Left colon (tissue), 2 donors: Measurements from ENCODE around the gene SAMD8. TPM values are rescaled to one million over a fixed set of nuclear protein-coding genes. Genes with fewer than 3 reads are reported as not detected.

ENCODE experiments used
- ATAC-seq: fragments of 200-7000 bp; cut with Tn5 transposase; one replicate; pipeline ENCODE4 v1.9.1; 2020; ENCODE audit warnings: mild to moderate bottlenecking, moderate library complexity
- DNase-seq, 2 donors: peaks; one replicate each; pipeline ENCODE4 v3.0.0-alpha.2; 2020
- intact Hi-C, 2 donors: fragments of 100-400 bp; cut with DNase I in 1 of 2; cut with micrococcal nuclease in 1 of 2; formaldehyde crosslinking; loops; one replicate each; pipeline versions ENCODE4 v1.11.2 to v1.14.0; 2022; cut with DNase I, micrococcal nuclease
- long read RNA-seq: library from polyadenylated mRNA; unstranded; transcript quantifications from one replicate; pipeline ENCODE4 v2.0.0, GENCODE V29; 2021
- total RNA-seq, 2 donors: library from RNA; stranded (reverse); fragmentation: NEBNext Ultra II Directional; extraction: Animal tissue kit (Norgen Biotek cat#: 25700); gene quantifications; one replicate each; pipeline ENCODE4 v1.2.1, GENCODE V29; 2021
- donor health status: DM: no; HTN: no; CAD: no.
- donor health status: DM: yes; HTN: yes; CAD: no.

Gene SAMD8
- 10 to 100 TPM; 12.0 to 20.3 TPM for total RNA-seq
- long read RNA-seq, partial matches to known transcripts: 2 of 10 reads
- long read RNA-seq, other reads (novel, unspliced or antisense): 5 of 10 reads

DNA sequence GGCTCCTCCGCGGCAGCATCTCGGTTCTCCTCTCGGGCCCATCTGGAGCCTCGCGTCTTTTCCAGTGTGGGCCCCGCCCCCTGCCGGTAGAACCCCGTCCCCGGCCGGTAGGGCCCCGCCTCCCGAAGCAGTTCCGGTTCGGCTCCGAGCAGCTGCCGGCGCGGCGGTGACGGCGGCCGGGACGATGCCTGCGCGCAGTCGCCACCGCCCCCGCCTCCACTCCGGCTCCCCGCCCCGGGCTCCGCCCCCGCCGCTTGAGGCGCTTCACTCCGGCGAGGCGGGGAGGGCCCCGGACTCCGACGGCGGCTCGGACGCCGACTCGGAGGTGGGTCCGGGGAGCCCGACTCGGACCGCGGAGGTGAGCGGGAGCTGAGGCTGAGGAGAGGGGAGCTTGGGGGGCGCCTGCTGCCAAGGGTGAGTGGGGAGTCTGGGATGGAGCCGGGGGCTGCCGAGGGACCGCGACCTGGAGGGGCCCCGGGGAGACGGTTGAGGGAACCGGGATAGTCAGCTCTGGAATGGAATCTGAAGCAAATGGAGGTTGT is at the start of gene SAMD8:
Gene SAMD8, plus strand, starts transcription at position 292 of the 542 bp plus-strand sequence. CDS start 38,873 bp downstream, outside the sequence.
- intact Hi-C loops: loop anchor here in 1 of 2 donors (5.0 kb wide), 1 partner anchor 126 kb away; the partner anchor contains the start of gene COMTD1

DNA sequence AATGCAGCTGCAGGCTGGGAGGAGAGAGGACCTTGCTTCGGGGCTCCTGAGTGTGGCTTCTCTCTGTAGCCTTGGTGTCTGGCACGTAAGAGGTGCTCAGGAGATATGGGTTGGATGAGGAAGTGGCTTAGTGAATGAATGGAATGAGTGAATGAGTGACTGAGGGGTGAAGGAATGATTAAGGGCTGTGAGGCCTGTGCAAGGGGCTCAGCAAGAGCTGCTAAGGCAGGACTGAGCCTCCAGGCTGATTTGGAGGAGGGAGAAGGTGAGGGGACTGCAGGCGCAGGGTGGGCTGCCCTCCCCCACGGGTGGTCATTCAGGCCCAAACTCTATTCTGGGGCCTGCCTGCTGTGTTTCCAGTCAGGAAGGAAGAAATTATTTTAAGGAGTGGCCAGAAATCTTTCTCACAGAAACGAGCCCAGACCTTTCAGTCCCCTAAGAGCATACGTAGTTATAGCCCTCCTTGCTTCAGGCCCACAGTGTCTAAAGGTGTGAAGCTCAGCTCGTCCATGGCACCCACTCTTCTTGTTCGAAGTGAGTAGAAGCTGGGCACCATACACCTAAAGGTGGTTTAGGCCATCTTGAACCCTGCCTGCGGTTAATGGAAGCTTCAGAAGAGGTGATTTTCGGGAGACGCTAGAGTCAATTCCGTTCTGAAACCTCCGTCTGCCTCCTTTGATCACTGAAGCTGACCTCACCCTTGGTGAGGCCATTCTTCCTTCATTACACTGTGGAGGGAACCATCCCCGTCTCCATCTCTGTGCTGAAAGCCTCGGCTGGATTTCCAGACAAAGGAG is 49.5 kb upstream of the SAMD8 start:
- intact Hi-C loops: no loop called here
- ATAC-seq (no peak), DNase-seq (no peak)

More for the DNA sequence above, at the start of gene SAMD8:
- ATAC-seq: peak; percentile 89
- peak; percentile 97 to 98 for DNase-seq

DNA sequence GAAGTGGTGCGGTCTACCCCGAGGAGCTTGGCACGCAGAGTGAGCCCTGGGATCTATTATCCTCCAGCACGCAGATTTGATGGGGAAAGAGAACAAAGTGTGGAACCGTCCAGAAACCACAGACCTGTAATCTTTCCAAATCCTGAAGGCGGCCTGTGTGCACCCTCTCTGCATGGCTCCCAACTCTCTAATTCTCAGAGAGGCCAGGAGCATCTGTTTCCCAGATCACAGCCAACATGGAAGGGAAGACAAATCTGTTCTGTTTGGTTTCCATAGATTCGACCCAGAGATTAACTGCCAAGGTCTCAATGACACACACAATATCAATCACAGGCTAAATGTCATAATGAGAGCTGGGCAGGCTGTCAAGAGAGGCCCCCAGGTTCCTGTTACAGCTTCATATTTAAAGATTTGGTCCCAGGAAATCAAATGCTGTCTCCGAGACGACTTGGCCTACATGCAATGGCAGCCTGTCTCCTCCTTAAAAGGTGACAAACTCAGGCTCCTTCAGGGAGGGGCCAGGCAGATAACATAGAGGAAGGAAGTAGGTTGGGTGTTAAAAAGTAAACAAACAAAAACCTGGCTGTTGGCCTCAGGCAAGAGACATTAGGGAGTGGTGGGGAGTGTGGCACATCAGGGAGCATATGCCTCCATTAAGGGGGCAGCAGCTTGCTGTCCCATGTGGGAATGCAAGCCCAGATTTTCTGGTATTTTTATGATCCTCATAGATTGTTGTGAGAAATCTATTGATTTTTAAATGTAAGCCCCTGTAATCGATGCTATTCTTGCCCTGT is 48.8 kb upstream of the SAMD8 start:
- peak; percentile 42 for ATAC-seq
- no peak for DNase-seq
- intact Hi-C loops: no loop called here

DNA sequence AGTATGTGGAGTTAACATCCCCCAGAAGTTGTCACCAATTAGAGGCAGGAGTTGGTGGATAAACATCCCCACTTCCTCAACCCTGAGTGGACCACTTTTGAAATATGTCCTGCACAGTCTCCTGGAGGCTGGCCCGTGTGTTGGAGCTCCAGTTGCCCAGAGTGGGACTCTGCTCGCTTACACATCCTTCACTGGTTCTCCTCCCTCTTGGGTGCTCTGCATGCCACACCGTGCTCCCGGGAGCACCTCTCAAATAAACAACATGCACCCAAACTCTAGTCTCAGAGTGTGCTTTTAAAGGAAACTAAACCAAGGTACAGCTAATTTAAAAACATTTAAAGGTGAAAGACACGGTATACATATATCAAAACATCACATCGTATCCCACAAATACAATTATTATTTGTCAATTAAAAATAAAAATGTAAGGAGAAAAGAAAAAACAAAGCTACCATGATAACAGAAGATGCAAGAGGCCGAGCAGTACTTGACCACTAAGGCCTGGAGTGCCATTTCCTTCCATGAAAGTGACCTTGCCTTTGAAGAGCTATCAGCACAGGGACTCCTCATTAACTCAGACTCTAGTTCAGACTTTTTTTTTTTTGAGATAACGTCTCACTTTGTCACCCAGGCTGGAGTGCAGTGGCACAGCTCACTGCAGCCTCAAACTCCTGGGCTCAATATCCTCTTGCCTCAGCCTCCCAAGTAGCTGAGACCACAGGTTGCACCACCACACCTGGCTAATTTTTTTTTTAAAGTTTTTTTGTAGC is 47.8 kb upstream of the SAMD8 start:
- DNase-seq: no peak
- ATAC-seq: no peak
- intact Hi-C loops: no loop called here

DNA sequence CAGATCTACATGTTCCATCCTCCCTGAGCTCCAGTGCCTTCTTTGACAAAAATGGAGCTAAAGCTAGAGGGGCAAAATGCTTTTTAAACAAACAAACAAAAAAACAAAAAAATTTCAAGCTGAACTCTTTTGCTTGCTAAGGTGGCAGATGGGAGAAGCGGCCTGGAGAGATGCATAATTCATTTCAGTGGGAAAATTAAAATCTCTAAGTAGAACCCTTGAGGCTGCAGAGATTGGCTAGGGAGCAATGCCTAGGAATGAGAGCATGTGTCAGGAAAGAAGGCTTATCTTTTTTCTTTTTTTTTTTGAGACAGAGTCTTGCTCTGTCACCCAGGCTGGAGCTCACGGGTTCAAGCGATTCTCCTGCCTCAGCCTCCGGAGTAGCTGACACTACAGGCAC is 46.4 kb upstream of the SAMD8 start:
- DNase-seq (no peak), ATAC-seq (no peak)
- intact Hi-C loops: no loop called here

DNA sequence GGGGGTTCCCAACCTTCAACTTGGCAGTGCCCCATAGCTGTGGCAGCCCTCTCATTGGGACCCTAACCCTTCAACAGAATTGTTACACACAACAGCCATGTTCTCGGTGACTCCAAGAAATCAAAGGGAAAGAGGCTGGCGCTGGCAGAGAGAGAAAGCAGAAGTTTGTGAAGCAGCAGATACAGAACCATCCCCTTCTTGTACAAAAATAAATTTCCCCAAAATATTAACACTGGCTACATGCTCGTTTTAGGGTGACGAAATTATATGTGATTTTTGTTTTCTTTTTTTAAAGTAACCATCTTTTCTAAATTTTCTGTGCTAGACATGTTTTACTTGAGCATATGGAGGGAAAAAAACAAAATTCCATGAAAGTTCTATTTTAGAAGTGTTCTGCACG is 45.2 kb upstream of the SAMD8 start:
- DNase-seq (no peak), ATAC-seq (no peak)
- intact Hi-C loops: no loop called here

DNA sequence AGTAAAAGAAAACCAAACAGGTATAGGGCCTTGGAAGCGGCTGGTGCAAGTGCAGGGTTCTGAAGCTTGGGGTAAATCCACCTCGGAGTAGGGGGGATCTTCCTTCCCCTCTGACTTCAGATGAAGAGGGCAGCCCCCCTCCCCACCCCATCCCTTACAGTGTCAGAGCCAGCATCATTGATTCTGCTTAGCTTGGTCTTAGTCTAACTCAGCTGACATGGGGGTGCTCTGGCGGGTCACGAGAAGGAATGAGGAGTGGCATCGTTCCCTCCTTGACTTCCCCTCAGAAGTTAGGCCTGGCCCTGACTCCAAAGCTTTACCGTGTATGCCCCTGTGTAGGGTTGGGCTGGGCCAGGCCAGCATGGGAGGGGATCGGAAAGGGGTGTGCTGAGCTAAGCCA is 44.2 kb upstream of the SAMD8 start:
- DNase-seq: no peak
- ATAC-seq: no peak
- intact Hi-C loops: no loop called here

DNA sequence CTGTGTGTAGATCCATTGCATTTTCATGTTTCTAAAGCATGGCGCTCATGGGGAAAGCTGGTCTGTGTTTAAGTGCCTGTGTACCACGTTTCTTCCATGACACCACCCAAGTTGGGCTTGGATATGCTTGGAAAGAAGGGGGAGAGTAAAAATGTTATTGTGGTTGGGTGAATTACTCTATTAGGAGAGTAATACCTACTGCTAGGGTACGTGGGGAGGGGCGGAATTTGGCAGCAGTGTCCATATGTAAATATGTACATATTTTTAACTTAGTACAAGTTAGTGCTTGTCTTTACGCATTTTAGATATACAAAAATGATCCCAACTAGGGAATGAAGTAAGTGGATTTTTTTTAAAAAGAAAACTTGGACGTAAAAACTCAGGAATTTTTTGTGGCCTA is 42.9 kb upstream of the SAMD8 start:
- no peak for ATAC-seq
- no peak for DNase-seq
- intact Hi-C loops: no loop called here

DNA sequence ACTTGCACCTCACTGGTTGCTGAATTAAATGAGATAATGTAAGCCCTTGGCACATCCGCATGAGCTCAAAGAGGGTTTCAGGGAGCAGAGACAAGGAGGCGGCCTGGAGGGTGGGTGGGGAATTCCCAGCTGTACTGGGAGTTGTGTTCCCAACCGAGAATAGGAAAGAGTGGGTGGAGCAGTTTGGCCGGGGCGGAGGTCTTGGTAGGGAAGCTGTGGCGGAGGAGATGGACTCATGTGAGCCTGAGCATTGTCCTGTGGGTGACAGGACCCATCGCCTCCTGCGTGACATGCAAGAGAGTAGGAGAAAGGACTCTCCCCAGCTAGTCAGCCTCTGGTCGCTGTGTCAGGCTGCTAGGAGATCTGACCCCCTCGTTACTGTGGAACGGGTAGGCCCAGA is 41.0 kb upstream of the SAMD8 start:
- intact Hi-C loops: no loop called here
- no peak for DNase-seq
- ATAC-seq: no peak

DNA sequence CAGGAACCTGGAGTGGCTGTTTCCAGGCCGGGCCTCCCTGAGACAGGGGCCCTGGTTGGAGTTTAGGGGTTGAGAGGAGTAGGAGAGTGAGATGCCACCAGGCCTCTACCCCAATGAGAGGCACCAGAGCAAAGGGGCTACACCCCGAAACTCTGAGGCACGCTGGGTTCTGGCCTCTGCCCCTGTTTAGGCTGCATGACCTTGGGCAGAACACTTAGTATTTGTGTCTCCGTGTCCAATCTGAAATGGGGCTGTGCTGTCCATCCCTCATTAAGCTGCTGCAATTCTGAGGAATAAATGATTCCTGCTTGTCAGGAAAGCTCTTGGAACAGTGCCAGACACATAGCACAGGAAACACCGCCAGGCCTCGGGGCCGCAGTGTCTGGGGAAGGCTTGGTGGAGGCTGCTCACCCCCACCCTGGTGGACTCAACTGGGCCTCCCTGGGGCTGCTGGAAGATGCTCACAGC is 40.5 kb upstream of the SAMD8 start:
- ATAC-seq (no peak), DNase-seq (no peak)
- intact Hi-C loops: no loop called here

DNA sequence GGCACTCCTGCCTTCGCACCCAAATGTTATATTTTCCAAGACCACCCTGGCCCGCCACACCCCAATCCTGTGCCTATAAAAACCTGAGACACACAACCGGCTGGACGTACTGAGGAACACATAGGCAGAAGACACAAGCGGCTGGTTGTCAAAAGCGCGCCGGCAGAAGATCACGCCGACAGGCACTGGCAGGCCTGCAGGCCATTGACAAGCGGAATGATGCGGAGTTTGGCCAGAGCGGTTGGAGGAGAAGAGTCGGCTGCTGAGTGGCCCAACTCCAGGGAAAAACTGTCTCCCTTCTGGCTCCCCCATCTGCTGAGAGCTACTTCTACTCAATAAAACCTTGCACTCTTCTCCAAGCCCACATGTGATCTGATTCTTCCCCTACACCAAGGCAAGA is 39.7 kb upstream of the SAMD8 start:
- ATAC-seq: no peak
- DNase-seq: no peak
- intact Hi-C loops: no loop called here

DNA sequence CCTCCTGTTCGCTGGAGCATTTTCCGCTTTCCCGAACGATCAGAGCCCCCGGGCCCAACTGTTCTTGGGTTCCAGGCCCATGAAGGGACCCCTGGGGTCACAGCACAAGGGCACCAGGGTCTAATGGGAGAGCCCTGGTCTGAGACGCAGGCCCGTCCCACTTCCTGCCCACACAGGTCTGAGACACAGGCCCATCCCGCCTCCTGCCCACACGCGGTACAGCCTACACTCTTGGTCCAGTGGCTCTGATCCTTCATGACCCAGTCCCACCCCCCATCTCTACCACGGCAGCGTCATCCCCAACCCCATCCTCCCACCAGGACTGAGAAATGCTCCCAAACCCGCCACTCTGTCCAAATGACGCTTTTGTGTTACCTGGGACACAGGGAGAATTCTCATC is 38.7 kb upstream of the SAMD8 start:
- DNase-seq (no peak), ATAC-seq (no peak)
- intact Hi-C loops: no loop called here

DNA sequence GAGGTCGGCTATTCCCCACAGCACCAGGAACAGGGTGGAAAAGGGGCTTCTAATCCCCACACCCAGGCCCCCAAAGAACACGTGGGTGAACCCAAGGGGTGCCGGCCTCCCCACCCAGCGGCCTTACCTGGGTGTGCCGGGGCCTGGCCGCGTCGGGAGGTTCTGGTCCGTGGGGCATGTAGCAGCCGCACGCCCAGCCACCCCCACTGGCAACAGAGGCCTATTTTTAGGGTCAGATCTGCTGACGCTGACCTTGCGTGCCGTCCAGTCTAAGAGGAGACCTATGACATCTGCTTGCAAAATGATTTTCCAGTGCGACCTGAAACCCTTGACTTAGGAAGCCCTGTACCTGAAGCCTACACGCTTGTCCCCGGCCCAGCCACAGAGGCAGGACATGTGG is 38.0 kb upstream of the SAMD8 start:
- no peak for ATAC-seq
- intact Hi-C loops: no loop called here
- DNase-seq: no peak

DNA sequence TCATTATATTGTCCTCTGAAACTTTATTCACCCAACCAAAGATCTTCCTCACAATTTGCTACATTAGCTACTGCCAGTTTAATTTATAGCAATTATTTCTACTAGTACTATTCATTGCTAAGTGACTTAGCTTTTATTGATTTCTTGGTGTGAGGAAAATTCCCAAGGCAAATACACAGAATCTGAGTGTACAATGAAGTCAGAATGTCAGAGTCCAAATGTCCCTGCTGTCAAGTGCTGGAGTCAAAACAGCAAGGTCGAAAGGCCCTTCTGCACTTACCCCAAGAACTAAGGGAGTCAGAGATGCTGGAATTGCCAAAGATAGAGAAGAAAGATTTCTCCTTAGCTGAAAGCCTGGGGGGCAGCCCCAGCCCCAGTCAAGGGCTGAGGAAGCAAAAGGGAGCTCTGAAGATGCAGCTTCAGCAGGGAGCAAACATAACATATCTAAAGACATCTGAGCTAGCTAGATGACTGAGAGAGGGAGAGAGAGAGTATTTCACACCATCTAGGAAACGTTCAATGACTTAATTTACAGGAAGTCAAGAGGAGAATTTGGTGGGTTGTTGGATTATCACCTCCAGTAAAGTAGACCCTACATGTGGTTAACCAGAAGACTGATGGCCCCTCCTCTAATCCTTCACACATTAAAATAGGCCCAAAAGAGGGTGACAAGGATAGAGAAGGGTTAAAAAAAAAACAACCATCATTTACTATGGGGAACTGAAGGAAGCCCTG is 36.6 kb upstream of the SAMD8 start:
- intact Hi-C loops: no loop called here
- no peak for DNase-seq
- no peak for ATAC-seq

DNA sequence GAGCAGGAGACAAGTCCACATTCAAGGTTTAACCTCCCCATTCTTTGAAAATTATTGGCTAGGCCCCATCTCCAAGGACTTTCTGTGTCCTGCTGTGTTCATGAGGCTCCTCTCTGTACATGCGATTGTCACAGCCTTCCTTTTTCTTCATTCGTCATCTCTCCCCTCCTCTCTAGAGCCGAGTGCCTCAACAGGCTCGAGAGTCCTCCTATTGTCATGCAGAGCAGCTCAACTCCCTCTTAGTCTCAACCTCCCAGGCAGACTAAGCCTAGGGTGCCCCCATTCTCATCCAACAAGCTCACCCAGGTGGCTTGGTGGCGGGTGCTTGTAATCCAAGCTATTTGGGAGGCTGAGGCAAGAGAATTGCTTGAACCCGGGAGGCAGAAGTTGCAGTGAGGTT is 35.1 kb upstream of the SAMD8 start:
- ATAC-seq: no peak
- DNase-seq: no peak
- intact Hi-C loops: no loop called here

DNA sequence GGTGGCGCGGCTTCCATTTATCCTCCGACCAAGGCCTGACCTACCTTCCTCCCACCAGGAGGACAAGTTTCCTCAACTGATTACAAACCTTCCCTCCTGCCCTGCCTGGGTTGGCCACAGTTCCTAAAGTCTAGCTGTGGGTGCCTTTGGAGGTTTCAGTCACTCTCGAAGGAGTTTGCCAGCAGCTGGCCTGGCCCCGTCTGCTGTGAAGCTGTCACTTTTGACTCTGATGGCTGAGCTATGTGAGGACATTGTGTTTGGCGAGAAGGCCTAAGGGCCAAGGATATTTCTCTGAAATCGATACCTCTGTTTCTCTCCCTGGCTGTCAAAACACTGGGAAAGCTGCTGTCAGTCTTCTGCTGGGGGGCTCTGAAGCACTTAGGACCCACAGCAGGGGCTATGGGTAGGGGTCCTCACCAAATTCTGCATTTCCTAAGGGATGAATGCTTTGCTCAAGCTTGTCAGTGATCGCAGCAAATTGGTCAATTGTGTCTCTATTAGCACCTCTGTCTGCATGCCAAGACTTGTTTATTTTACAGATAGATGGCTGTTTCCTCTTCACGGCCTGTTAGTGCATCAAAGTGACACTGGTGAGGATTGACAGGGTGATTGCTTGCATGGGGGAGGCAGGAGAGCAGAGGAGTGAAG is 31.9 kb upstream of the SAMD8 start:
- DNase-seq (no peak), ATAC-seq (no peak)
- intact Hi-C loops: no loop called here

DNA sequence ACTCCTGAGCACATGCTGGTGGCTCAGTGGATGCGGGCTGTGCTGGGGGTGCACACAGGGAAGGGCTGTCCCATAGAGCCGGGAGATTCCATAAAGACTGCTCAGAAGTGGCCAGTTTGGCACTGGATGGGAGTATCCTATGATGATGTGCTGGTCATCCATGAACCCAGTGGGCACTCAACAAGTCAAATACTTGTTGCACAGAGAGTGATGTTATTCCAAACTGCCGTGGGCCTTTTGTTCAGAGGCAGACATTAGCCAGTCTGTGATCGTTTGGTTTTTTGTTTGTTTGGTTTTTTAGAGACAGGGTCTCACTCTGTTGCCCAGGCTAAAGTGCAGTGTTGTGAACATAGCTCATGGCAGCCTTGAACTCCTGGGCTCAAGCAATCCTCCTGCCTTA is 30.9 kb upstream of the SAMD8 start:
- ATAC-seq: no peak
- intact Hi-C loops: no loop called here

DNA sequence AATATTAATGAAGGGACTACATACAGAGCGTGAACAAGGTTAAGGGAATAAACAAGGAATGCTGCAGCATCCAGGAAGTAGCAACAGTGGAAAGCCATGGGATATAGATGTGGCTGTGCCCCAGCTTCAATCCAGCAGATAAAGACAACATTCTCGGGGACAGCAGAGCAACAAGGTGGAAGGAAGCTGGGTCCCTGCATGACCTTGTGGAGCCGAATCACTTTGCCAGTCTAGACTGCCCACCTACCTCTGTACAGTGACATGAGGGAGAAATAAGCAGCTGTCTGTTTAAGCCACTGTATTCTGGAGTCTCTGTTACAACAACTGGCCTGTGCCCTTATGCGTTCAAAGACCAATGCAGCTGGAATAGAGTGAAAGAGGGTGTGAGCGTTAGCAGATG is 30.1 kb upstream of the SAMD8 start:
- intact Hi-C loops: no loop called here
- no peak for ATAC-seq
- DNase-seq: no peak

More for the DNA sequence above, 30.9 kb upstream of the SAMD8 start:
- no peak for DNase-seq
